Liver (tissue), 9 donors: ENCODE results near the gene ZFYVE28. TPM values are rescaled to one million over a fixed set of nuclear protein-coding genes. Genes with fewer than 3 reads are reported as not detected.

Experiments
- DNase-seq: peaks from one replicate; pipeline ENCODE4 v3.0.0-alpha.2; 2017; ENCODE audit warnings: low spot score
- H3K27ac ChIP-seq, 2 donors: one replicate each; pipeline ENCODE4 v1.7.0; 2013; ENCODE audit warnings: inconsistent platforms in 2 of 2, low read length in 2 of 2, control low read depth in 1 of 2, low read depth in 1 of 2, mild to moderate bottlenecking in 1 of 2
- H3K27me3 ChIP-seq, 4 donors: one replicate each; pipeline versions ENCODE4 v1.6.1 to v1.7.0; 2013; ENCODE audit warnings: low read length in 3 of 4, inconsistent platforms in 1 of 4, mild to moderate bottlenecking in 1 of 4, moderate library complexity in 1 of 4; ENCODE audit not compliant: control insufficient read depth in 4 of 4, insufficient read depth in 4 of 4
- H3K36me3 ChIP-seq, 4 donors: one replicate each; pipeline versions ENCODE4 v1.6.1 to v1.7.0; 2013; ENCODE audit warnings: low read length in 3 of 4, mild to moderate bottlenecking in 3 of 4, low read depth in 1 of 4, moderate library complexity in 1 of 4; ENCODE audit not compliant: control insufficient read depth in 4 of 4, insufficient read depth in 3 of 4
- H3K4me1 ChIP-seq, 4 donors: one replicate each; pipeline versions ENCODE4 v1.6.1 to v1.7.0; 2013; ENCODE audit warnings: low read length in 3 of 4, mild to moderate bottlenecking in 3 of 4, moderate library complexity in 1 of 4; ENCODE audit not compliant: control insufficient read depth in 4 of 4, insufficient read depth in 4 of 4
- H3K4me3 ChIP-seq, 3 donors: one replicate each; pipeline versions ENCODE4 v1.6.1 to v1.7.0; 2013; ENCODE audit warnings: low read length in 3 of 3, control low read depth in 1 of 3, low read depth in 1 of 3, mild to moderate bottlenecking in 1 of 3
- H3K9ac ChIP-seq, 2 donors: one replicate each; pipeline ENCODE4 v1.7.0; 2013; ENCODE audit warnings: low read length in 2 of 2, mild to moderate bottlenecking in 2 of 2, moderate library complexity in 2 of 2, control low read depth in 1 of 2, low read depth in 1 of 2
- H3K9me3 ChIP-seq, 4 donors: one replicate each; pipeline versions ENCODE4 v1.6.1 to v1.7.0; 2013; ENCODE audit warnings: low read length in 3 of 4; ENCODE audit not compliant: control insufficient read depth in 4 of 4
- EGR1 ChIP-seq, 2 donors: IDR thresholded peaks; 2 replicates each; pipeline ENCODE4 v1.6.1; 2016 to 2018; ENCODE audit warnings: antibody characterized with exemption in 2 of 2, low read depth in 2 of 2
- FOXA1 ChIP-seq: IDR thresholded peaks from 2 replicates; pipeline ENCODE4 v1.6.1; 2016; ENCODE audit warnings: antibody characterized with exemption
- FOXA2 ChIP-seq: IDR thresholded peaks from 2 replicates; pipeline ENCODE4 v1.6.1; 2016; ENCODE audit warnings: antibody characterized with exemption
- GABPA ChIP-seq, 2 donors: IDR thresholded peaks in 1 of 2; conservative IDR thresholded peaks in 1 of 2; 2 replicates each; pipeline ENCODE4 v1.6.1; 2016; ENCODE audit warnings: antibody characterized with exemption in 2 of 2, mild to moderate bottlenecking in 1 of 2, moderate library complexity in 1 of 2
- HNF4A ChIP-seq, 2 donors: conservative IDR thresholded peaks; 2 replicates each; pipeline ENCODE4 v1.6.1; 2016; ENCODE audit warnings: antibody characterized with exemption in 2 of 2, mild to moderate bottlenecking in 2 of 2
- HNF4G ChIP-seq: IDR thresholded peaks from 2 replicates; pipeline ENCODE4 v1.6.1; 2016; ENCODE audit warnings: antibody characterized with exemption
- JUND ChIP-seq, 2 donors: IDR thresholded peaks; 2 replicates each; pipeline ENCODE4 v1.6.1; 2016; ENCODE audit warnings: antibody characterized with exemption in 2 of 2
- MAX ChIP-seq: IDR thresholded peaks from 2 replicates; pipeline ENCODE4 v1.6.1; 2016; ENCODE audit warnings: antibody characterized with exemption
- NR2F2 ChIP-seq: IDR thresholded peaks from 2 replicates; pipeline ENCODE4 v1.6.1; 2016; ENCODE audit warnings: antibody characterized with exemption
- RAD21 ChIP-seq, 2 donors: IDR thresholded peaks; 2 replicates each; pipeline ENCODE4 v1.6.1; 2016; ENCODE audit warnings: antibody characterized with exemption in 2 of 2, mild to moderate bottlenecking in 2 of 2
- RXRA ChIP-seq, 2 donors: IDR thresholded peaks; 2 replicates each; pipeline ENCODE4 v1.6.1; 2017 to 2018; ENCODE audit warnings: antibody characterized with exemption in 2 of 2, mild to moderate bottlenecking in 1 of 2
- SP1 ChIP-seq: IDR thresholded peaks from 2 replicates; pipeline ENCODE4 v1.6.1; 2018; ENCODE audit warnings: antibody characterized with exemption, mild to moderate bottlenecking
- TAF1 ChIP-seq: conservative IDR thresholded peaks from 2 replicates; pipeline ENCODE4 v1.6.1; 2016; ENCODE audit warnings: antibody characterized with exemption, mild to moderate bottlenecking
- YY1 ChIP-seq: IDR thresholded peaks from 2 replicates; pipeline ENCODE4 v1.6.1; 2016; ENCODE audit warnings: antibody characterized with exemption, mild to moderate bottlenecking
- ZBTB33 ChIP-seq: IDR thresholded peaks from 2 replicates; pipeline ENCODE4 v1.6.1; 2016; ENCODE audit warnings: antibody characterized with exemption
- WGBS: extraction: QIAGEN DNeasy Blood & Tissue Kit; methylation state at CpG from one replicate; pipeline ENCODE4 v1.1.7; 2013; 5-methylcytosine and 5-hydroxymethylcytosine counted together
- polyA plus RNA-seq, 2 donors: library from polyadenylated mRNA; stranded (reverse) in 1 of 2; unstranded in 1 of 2; fragments of 200-250 nt in 1 of 2; fragments of >200 nt in 1 of 2; fragmentation: Nextera tagmentation in 1 of 2; extraction: Ambion mirVana in 1 of 2; gene quantifications; one replicate each; pipeline versions ENCODE4 v1.2.1 to v1.2.3, GENCODE V29; 2013 to 2015
- total RNA-seq, 2 donors: library from RNA; depleted of rRNA; stranded (reverse); fragments of >200 nt; gene quantifications; one replicate each; pipeline ENCODE4 v1.2.3, GENCODE V29; 2014
- TF ChIP-seq, protein P1 (sequence below): fragments of 150-350 bp; IDR thresholded peaks from 2 replicates; pipeline ENCODE4 v1.5.1; 2017; ENCODE audit warnings: improper control_type of control experiment, low read depth, low read length; ENCODE audit not compliant: missing input control
- TF ChIP-seq, protein P2 (sequence below): IDR thresholded peaks from 2 replicates; pipeline ENCODE4 v1.6.1; 2016; ENCODE audit warnings: antibody characterized with exemption, mild to moderate bottlenecking
- TF ChIP-seq, protein P3 (sequence below): IDR thresholded peaks from 2 replicates; pipeline ENCODE4 v1.6.1; 2016; ENCODE audit warnings: antibody characterized with exemption
- donor health status: healthy.
- donor health status: healthy.
- donor health status: healthy.
- donor health status: healthy.
- donor health status: healthy.

The ZFYVE28 gene
- total and polyA plus RNA-seq, 4 donors: 2.0 to 6.1 (median 2.7) TPM

GRCh38 chr4:2451821-2452785 lies 33.7 kb upstream of the ZFYVE28 start:
- H3K9me3 ChIP-seq: no peaks in the 10 kb centered on the region
- WGBS: 88% methylated on average over 25 of the region's 25 CpGs
- H3K4me3 ChIP-seq: no peak overlapping the region
- H3K36me3 ChIP-seq: no peaks in the 10 kb centered on the region
- no peaks in the 10 kb centered on the region for H3K27me3 ChIP-seq
- no peak overlapping the region for H3K27ac ChIP-seq
- H3K9ac ChIP-seq: no peak overlapping the region
- TF ChIP-seq MAX (no peak), JUND (IDR thresholded peaks at IDR 0.05) (no peak), YY1 (no peak), EGR1 (IDR thresholded peaks at IDR 0.05; ENCODE audit: low read depth in 2 of 2) (no peak), TAF1 (no peak), FOXA2 (no peak), RAD21 (IDR thresholded peaks at IDR 0.05) (no peak), GABPA (IDR thresholded peaks at IDR 0.05 in 1 of 2, conservative IDR thresholded peaks at IDR 0.05 in 1 of 2) (no peak)
- TF ChIP-seq, protein P1, sequence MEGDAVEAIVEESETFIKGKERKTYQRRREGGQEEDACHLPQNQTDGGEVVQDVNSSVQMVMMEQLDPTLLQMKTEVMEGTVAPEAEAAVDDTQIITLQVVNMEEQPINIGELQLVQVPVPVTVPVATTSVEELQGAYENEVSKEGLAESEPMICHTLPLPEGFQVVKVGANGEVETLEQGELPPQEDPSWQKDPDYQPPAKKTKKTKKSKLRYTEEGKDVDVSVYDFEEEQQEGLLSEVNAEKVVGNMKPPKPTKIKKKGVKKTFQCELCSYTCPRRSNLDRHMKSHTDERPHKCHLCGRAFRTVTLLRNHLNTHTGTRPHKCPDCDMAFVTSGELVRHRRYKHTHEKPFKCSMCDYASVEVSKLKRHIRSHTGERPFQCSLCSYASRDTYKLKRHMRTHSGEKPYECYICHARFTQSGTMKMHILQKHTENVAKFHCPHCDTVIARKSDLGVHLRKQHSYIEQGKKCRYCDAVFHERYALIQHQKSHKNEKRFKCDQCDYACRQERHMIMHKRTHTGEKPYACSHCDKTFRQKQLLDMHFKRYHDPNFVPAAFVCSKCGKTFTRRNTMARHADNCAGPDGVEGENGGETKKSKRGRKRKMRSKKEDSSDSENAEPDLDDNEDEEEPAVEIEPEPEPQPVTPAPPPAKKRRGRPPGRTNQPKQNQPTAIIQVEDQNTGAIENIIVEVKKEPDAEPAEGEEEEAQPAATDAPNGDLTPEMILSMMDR: no peak
- no peak for DNase-seq
- H3K4me1 ChIP-seq: no peaks in the 10 kb centered on the region

- Histone ChIP-seq H3K27me3 (no peaks in the 10 kb centered on the region), H3K27ac (no peak overlapping the region), H3K36me3 (no peaks in the 10 kb centered on the region), H3K9ac (no peak overlapping the region), H3K9me3 (no peaks in the 10 kb centered on the region), H3K4me1 (no peaks in the 10 kb centered on the region), H3K4me3 (no peak overlapping the region)
- WGBS: 83% methylated on average over 10 of the region's 10 CpGs
- DNase-seq: no peak
- TF ChIP-seq YY1 (no peak), NR2F2 (no peak), FOXA2 (no peak), SP1 (no peak), HNF4G (no peak), ZBTB33 (no peak), RXRA (IDR thresholded peaks at IDR 0.05) (no peak), JUND (IDR thresholded peaks at IDR 0.05) (no peak), RAD21 (IDR thresholded peaks at IDR 0.05) (no peak), HNF4A (conservative IDR thresholded peaks at IDR 0.05) (no peak), EGR1 (IDR thresholded peaks at IDR 0.05; ENCODE audit: low read depth in 2 of 2) (no peak), FOXA1 (no peak), GABPA (IDR thresholded peaks at IDR 0.05 in 1 of 2, conservative IDR thresholded peaks at IDR 0.05 in 1 of 2) (no peak), TAF1 (no peak), MAX (no peak)
- TF ChIP-seq, protein P2, sequence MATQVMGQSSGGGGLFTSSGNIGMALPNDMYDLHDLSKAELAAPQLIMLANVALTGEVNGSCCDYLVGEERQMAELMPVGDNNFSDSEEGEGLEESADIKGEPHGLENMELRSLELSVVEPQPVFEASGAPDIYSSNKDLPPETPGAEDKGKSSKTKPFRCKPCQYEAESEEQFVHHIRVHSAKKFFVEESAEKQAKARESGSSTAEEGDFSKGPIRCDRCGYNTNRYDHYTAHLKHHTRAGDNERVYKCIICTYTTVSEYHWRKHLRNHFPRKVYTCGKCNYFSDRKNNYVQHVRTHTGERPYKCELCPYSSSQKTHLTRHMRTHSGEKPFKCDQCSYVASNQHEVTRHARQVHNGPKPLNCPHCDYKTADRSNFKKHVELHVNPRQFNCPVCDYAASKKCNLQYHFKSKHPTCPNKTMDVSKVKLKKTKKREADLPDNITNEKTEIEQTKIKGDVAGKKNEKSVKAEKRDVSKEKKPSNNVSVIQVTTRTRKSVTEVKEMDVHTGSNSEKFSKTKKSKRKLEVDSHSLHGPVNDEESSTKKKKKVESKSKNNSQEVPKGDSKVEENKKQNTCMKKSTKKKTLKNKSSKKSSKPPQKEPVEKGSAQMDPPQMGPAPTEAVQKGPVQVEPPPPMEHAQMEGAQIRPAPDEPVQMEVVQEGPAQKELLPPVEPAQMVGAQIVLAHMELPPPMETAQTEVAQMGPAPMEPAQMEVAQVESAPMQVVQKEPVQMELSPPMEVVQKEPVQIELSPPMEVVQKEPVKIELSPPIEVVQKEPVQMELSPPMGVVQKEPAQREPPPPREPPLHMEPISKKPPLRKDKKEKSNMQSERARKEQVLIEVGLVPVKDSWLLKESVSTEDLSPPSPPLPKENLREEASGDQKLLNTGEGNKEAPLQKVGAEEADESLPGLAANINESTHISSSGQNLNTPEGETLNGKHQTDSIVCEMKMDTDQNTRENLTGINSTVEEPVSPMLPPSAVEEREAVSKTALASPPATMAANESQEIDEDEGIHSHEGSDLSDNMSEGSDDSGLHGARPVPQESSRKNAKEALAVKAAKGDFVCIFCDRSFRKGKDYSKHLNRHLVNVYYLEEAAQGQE: no peak
- TF ChIP-seq, protein P3, sequence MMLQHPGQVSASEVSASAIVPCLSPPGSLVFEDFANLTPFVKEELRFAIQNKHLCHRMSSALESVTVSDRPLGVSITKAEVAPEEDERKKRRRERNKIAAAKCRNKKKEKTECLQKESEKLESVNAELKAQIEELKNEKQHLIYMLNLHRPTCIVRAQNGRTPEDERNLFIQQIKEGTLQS: no peak
- TF ChIP-seq, protein P1: no peak
Measured at GRCh38 chr4:2451036-2451520, 32.6 kb upstream of the ZFYVE28 start.
